Activated CD4-positive, alpha-beta T cell treated with anti-CD3 and anti-CD28 coated beads, Interleukin-2, Interleukin-4, amounts not matched to agents 100 ng/mL and 50 ng/mL, durations not matched to agents 16 hours and 8 hours (primary cell): ENCODE data around the gene AMBP.
A peak's percentile ranks its signal among the peaks of the same experiment; 100 is the strongest.

Experiments used
- DNase-seq: peaks from one replicate; pipeline ENCODE4 v3.0.0-alpha.2; 2020; ENCODE audit warnings: low spot score

Gene AMBP

DNA sequence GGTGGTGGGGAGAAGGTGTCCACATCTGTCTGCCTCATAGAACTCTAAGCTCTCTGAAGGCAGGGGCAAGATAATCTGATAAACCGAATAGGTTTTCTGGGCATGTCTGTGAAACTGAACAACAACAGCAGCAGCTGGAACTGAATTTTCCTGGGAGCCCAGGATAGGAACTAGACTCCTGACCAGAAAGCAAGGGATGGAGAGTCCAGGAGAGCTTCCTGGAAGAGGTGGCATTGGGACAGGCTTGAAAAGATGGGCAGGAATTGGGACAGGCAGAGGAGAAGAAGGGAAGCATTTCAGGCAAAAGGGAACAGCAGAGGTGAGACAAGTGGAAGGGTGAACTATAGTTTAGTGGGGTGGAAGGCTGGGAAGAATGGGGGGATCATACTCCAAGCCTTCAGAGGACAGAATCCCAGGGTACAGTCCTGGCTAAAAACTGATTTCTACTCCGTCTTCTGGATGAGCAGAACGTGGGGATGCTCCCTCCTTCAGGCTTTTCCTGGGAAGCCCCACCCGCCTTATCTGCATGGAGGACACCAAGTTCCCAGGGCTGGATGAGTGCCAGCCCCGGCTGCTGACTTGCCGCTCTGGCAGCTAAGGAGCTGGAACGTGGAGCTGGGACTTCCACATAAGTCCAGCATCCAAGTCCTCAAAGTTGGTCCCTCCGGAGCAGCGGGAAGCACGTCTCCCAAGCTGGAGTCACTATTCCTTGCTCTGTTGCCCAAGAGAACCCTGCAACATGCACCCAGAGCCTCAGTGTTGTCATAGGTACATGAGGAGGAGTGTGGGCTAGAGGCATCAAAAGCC lies 34.9 kb upstream of the AMBP start:
- no peak for DNase-seq

DNA sequence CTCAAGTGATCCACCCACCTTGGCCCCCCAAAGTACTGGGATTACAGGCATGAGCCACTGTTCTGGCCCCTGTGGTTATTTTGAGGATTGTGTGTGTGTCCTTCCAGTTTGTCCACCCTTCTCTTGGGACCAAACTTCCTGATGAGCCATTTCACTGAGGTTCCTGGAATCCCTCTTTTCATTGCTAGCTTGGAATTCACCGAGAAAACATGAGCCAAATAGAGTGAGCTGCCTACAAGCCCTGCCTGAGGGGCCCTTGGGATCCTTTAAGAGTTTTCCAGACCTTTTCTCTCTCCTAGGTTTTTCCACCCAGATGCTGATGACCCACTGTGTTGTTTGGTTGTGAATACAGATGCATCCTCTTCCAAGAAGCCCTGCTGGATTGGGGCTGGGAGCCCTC lies 34.2 kb upstream of the AMBP start:
- DNase-seq, result no peak

DNA sequence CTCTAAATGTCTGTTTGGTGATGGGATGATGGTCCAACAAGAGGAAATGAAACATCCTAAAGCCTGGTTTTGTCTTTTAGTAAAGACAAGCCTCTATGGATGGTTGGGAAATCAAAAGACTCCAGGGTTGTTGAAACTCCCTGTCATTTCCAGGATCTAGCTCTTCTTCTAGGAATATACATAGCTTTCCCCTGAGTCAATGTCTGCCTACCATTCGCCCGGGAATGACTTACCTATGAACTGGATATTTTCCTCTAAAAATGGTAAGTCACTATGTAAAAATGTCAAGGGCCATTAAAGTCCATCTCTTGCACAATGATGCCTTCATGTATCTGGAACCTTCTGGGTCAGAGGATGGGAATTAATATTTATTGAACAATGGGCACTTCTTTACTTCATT lies 32.1 kb upstream of the AMBP start:
- no peak for DNase-seq

DNA sequence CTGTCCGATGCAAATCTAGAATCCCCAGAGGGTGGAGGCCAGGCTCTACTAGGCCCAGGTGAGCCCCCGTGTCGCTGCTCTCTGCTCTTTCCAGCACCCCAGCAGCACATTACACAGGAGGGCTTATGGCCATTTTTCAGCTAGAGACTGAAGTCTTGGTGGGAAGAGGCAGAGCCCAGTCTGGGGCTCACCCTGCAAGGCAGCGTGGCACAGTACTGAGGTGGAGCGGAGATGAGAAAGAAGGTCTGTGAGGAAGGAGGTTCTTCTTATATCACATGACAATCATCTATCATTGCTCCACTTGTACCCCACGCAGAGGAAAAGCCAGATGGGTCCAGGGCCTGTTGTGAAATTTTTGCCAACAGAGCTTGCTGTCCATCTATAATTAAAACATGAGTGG lies 31.0 kb upstream of the AMBP start:
- no peak for DNase-seq

DNA sequence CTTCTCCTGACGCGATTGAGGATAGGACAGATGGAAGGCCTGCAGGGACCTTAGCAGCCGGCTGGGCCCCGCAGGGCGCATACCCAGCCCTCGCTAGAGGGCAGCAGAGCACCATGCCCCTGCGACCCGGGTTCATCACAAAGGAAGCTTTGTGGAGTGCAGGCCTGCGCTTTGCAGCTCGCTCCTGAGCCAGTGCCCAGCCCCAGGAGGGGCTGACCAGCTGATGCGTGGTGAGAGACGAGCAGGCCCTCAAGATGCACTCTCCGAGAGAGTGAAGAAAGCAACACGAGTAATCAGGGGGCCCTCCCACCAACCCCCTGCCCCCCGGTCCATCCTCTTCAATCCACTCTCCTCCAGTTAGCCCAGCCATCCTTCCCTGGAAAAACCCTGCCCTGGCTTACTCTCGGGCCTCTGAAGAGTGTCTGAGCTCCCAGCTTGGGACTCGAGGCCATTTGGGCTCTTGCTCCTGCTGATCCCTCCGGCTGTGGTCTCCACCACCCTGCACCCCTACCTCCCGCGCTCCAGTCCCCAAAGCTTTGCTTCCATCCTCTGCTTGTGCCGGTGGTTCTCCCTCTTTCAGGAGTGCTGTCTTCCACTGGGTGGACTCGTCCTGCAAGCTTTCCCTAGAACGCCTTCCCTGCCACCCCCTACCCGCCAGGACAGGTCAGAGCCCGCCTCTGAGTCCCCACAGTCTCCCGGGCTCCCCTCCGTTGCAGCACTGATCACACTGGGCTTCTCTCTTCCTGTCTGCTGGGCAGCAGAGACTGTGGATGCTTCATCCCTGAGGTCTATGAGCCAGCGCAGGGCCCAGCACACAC lies 30.1 kb upstream of the AMBP start:
- peak; percentile 59 for DNase-seq

DNA sequence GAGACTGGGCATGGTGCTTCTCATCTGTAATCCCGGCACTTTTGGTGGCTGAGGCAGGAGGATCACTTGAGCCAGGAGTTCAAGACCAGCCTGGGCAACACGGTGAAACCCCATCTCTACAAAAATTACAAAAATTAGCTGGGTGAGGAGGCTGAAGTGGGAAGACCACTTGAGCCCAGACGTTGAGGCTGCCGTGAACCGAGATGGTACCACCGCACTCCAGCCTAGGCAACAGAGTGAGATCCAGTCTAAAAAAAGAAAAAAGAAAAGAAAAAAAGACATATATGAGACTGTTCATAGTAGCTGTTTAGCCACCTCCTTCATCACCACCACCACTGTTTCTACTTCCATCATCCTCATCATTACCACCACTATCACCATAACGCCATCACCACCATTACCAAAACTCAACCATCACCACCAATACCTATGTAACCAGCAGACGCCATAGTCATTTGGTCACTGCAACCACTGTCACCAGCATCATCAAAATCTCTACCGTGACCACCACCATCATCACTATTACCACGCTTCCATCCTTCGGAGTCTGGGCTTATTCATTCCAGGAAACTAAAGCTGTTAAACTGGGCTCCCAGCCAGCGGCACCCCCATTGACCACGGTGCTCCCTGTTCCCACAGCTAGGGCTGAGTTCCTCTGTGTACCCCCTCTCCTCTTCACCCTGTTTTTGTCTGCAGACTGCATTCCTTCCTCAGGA lies 29.3 kb upstream of the AMBP start:
- no peak for DNase-seq

DNA sequence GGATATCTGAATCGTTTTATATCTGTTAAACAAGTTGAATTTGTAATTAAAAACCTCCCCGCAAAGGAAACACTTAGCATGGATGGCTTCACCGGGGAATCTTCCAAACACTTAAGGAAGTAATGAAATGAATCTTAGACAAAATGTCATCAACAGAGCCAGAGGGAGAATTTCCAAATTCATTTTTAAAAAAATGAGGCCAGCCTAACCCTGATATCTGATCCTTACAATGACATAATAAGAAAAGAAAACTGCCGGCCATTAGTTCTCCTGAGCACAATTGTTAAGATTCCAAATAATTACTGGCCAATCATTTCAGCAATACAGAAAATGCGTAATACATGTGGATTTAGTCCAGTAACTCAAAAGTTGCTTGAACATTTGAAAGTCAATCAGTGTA lies 27.1 kb upstream of the AMBP start:
- DNase-seq, result no peak

DNA sequence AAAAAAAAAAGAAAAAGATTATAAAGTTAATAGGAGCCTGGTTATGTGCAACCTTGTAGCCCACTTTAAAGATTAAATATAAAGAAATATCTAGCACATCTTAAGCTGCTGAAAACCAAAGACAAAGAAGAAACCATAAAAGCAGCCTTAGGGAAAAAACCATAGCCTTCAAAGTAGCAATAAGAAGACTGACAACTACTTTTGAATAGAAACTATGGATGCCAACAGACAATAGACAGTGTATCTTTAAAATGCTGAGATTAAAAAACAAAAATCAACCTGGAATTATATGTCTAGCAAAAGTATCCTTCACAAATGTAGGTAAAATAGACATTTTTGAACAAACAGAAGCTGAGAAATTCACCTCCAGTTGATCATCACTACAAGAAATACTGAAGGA lies 24.4 kb upstream of the AMBP start:
- DNase-seq, result no peak

DNA sequence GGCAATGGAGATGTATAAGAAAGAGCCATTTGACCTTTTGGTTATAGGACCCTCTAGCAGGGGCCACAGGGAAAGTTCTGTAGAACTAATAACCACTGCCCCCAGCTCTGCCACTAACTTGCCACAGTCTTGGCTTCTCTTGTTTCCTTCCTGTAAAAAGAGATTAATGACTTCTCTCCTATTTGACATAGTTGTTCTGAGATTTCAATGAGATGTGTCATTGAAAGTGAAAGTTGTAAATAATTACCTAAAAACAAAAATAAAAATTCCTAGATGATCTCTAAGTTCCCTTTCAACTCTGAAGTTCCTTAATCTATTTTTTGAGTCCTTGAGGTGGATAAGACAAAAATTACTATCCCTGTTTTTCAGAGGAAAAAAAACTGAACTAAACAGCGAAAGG lies 22.4 kb upstream of the AMBP start:
- DNase-seq, result no peak

DNA sequence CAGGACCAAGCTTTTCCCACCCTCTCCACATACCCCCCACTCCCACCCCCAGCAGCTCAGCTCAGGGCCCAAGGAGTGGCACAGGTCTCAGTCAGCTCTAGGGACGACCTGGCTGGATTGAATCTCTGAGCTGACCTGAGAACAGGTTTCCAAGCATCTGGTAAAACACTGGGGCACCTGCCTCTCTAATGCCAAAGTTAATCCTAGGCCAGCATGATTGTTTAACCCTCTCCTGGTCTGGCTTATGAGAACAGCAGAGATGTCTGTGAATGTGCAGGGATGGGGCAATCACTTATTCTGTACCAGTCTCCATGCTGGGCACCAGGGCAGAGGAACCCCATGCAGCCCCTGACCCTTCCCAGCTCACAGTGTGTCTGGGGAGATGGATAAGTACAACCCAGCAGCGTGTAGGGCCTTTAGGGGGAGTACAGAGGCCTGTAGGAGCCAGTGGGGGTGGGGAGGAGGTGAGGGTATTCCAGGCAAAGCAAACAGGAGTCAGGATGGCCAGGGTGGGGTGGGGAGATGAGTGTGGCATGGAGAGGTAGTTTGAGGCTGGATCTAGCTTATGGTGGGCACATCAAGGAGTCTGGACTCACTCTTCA lies 21.7 kb upstream of the AMBP start:
- DNase-seq, result no peak

DNA sequence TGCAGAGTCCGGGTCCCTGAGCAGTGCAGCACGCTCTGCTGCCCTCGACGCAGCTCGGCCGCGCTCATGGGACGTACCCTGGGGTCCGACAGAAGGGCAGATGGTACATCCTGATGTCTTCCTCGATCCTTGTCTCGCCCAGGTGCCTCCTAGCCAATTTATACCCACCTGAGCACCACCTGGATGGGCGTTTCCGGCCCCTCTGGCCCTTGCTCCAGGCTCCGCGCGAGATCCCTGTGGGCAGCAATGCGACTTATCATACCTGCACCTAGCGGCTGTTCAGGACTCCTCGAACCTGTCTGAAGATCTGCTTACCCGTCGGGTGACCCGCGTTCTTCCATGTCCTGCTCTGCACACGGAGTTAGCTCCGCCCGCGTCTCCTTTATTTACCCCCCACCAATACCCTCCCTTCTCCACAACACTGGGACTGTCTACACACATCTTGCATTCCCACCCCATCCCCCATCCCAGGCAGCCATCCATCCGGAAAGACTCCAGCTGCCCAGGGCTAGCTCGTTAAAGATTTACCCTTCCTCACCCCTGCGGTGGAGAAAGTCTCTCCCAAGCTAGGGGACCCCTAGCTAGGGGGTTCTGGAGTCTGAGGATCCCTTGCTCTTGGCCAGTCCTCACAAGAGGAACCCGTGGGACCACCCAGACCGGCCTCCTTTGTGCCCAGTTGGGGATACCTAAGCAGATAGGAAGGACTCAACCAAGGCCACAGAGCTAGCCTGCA lies 21.0 kb upstream of the AMBP start, which contains the start of gene KIF12:
TSS of gene KIF12 (minus strand) at position 357 of the 733 bp plus-strand sequence. CDS start at position 341, 16 bp downstream.
- no peak for DNase-seq

DNA sequence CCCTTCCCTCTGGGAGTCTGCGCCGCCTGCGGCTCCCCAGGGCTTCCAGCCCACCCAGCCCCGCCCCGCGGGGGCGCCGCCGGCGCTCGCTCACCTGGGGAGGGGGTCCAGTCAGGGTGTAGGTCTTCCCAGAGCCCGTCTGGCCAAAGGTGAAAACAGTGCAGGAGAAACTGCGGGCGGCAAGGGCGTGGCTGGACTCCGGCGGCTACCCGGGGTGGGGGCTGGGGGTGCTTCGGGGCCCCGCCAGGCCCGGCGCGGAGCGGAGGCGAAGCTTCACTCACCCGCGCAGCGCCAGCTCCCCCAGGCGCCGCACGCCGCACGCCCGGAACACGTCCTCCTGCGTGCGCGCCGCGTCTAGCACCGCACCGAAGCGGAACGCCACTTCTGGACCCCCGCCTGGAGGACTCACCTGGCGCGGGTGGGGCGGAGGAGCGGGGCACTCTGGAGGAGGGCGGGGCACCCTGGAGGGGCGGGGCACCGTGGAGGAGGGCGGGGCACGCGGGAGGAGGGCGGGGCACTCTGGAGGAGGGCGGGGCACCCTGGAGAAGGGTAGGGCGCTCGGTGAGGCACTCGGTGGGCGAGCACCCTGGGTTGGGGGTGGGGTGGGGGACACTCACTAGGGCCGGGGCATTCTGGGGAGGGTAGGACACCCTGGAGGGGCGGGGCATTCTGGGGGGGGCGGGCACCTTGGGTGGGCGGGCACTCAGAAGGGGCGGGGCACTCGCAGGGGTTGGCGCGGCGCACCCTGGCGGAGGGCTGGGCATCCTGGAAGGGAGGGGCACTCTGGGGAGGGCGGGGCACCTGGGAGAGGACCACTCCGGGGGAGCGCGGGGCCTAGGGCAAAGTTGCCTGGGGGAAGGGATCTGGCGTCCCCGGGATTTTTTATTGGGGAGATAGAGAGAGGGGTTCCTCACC lies 20.2 kb upstream of the AMBP start:
- no peak for DNase-seq

DNA sequence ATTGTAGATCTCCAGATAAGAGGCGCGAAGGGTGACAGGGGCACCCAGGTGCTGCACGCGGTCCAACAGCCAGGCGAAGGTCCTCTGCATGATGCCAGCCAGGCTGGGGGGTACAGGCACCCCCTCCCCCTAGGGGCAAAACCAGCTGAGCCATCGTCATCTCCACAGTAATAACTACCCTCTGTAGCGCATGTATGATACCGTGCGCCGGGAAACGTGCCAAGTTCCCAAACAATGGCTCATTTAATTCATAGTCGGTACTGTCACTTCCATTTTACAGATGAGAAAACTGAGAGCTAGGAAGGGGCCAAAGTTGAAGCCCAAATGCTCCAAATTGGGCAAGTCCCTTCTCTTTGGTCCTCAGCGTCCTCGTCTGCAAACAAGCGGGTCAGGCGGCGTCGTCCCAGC lies 19.5 kb upstream of the AMBP start:
- DNase-seq, result no peak

DNA sequence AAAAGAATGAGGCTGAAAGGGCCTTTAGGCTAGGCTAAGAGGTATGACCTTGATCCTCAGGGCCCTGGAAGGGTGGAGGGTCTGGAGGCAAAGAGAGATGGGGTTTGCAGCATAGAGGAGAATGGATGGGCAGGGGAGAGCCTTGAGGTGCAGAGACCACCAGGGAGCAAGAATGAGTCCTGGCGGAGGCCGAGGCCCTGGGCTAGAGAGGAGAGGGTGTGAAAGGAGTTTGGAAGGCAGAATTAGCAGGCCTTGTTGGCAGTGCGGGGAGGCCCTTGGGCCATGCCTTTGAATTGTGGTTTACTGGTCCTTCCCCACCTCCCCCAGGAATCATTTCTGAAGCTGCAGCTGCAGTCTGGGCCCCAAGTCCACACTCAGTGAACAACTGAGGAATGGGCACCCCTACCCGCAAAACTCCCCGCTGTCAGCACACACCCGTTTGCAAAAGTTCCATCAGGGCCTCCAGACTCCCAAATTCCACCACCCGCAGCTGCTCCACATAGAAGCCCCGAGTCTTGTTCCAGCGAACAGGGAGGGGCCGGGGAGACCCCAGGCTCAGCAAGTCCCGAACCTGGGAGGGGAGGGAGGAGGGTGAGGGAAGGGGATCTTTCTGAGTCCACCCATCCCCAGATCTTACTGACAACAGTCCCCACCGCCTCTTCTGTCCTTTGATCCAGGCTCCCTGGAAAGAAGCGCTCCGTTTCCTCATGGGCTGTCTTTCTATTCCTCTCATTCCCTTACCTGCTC lies 18.9 kb upstream of the AMBP start:
- DNase-seq, result no peak

DNA sequence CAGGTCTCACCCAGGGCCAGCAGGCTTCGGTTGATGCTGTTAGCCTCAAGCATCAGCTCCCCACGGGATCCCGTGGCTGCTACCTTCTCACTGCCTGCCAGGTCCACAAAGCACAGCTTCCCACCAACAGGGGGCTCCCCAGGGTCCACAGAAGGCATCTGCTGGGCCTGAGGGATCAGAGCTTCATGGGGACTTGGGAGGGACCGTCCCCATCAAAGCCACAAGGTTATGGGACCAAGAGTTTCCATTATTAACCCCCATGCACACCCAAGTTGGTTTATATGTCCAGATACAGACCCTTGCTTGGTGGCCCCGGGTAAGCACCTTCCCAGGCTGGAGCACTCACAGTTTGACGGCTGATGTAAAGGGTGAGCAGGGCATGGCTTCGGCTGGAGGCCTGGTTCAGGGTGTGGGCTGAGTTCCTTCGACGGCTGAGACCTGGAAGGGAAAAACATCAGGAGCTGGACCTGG lies 18.0 kb upstream of the AMBP start:
- DNase-seq, result no peak

DNA sequence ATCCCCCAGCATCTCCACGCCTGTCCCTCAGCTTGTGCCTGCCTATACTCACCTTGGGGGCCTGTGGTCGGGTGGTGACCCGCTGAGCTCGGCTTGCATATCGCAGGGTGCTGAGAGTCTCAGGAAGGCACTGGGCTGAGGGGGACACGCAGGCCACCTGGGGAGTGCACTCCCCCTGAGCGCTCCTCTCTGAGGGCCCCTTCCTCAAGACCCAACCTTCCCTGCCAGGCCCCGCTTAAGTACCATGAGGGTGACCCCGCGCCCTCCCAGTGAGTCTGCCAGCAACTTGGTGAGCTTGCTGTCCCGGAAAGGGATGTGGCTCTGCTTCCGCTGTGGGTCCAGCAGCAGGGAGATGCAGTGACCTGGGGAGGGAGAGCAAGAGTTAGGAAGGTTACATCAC lies 16.9 kb upstream of the AMBP start:
- DNase-seq, result no peak

DNA sequence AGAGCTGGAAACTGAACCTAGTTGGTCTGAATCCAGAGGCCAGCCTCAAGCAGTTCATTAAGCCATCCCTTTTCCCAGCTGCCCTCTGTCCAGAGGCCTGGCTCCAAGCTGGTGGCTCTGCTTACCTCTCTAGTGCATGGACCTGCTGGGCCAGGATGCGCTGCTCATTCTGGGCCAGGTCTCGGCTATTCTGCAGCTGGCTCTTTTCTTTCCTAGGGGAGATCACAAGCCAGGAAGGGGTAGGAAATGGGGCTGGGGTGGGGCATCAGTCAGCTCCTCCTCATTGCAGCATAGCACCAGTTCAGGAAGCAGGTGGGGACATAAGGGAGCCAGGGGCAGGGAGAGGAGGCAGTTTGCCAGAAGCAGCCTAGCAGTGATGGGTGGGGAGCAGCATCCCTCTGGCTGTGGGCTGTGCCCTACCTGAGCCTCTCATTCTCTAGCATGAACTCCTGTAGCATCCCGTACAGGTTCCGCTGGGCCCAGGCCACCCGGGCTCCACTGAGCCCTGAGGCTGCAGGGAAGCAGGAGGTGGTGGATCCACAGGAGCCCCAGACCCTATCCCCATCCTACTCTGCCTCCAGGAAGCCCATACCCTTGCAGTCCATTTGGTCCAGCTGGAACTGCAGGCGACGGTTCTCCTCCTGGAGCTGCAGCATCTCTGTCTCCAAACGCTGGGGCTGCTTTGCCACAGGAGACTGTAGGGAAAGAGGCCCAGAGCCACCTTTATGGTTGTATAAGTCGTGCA lies 15.8 kb upstream of the AMBP start:
- no peak for DNase-seq

DNA sequence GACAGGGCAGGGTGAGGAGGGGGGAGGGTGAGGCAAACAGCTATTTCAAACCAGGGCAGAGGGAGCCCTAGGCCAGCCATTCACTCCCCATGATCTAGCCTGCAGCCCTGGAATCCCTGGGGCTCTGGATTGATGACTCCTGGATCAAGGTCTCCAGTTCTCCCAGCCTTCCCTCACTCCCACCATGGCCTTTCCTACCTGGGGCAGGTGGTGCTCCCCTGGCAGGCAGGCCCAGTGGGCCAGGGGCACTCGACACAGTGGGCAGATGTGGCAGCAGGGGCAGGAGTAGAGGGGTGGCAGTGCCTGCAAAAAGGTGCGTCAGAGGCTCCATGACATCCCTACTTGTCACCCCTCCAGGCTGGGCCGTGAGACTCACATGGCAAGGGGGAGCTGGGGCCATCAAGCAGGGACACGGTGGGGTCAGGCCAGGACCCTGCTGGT lies 15.0 kb upstream of the AMBP start:
- DNase-seq, result no peak

DNA sequence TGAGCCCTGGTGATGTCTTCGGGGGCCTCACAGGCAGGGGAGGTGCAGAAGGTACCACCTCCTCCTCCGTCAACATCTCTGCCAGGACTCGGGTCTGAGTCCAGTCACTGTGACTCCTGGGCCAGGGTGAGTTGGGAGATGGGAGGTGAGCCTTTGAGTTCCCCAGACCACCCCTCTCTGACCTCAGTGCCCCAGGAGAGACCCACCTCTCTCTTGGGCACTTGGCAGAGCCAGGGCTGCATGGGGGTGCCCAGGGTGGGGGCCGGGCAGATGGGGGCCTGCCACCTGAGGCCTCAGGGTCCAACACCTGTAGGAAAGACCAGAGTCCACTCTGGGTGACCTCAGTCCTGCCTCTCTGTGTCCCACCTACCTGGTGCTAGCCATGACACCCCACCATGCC lies 14.2 kb upstream of the AMBP start:
- no peak for DNase-seq
